SKM-1 (cell line): ENCODE measurements around the gene MBP.

Experiments used
- DNase-seq: peaks from one replicate; lab custom pipeline; 2025; ENCODE audit not compliant: unreplicated experiment; lab: John Stamatoyannopoulos, UW

MBP gene

GRCh38 chr18:77132369-77133050 lies at the start of gene MBP:
Gene MBP, minus strand, starts transcription at chr18:77132783. Its CDS starts 27,522 bp downstream, at chr18:77105261.
- no peak for DNase-seq

- no peak for DNase-seq
Measured at GRCh38 chr18:77181950-77182707, 49.5 kb upstream of the MBP start.

- DNase-seq, result no peak
Measured at GRCh38 chr18:77178559-77178958, 46.0 kb upstream of the MBP start.

- no peak for DNase-seq
Measured at GRCh38 chr18:77177009-77177408, 44.4 kb upstream of the MBP start.

- no peak for DNase-seq
Measured at GRCh38 chr18:77173275-77174030, 40.9 kb upstream of the MBP start.

GRCh38 chr18:77170890-77171410 lies 38.4 kb upstream of the MBP start:
- no peak for DNase-seq

GRCh38 chr18:77168811-77169311 lies 36.3 kb upstream of the MBP start:
- DNase-seq, result no peak

GRCh38 chr18:77167251-77167650 lies 34.7 kb upstream of the MBP start:
- no peak for DNase-seq

GRCh38 chr18:77166523-77166922 lies 33.9 kb upstream of the MBP start:
- DNase-seq, result no peak

- no peak for DNase-seq
Measured at GRCh38 chr18:77165503-77166188, 33.1 kb upstream of the MBP start.

GRCh38 chr18:77164763-77165485 lies 32.3 kb upstream of the MBP start:
- DNase-seq, result no peak

GRCh38 chr18:77164026-77164425 lies 31.4 kb upstream of the MBP start:
- no peak for DNase-seq

- DNase-seq, result no peak
Measured at GRCh38 chr18:77162580-77162979, 30.0 kb upstream of the MBP start.

- no peak for DNase-seq
Measured at GRCh38 chr18:77161961-77162360, 29.4 kb upstream of the MBP start.

GRCh38 chr18:77161383-77161782 lies 28.8 kb upstream of the MBP start:
- no peak for DNase-seq

- DNase-seq, result peak; percentile 39
Measured at GRCh38 chr18:77160515-77160914, 27.9 kb upstream of the MBP start.

- no peak for DNase-seq
Measured at GRCh38 chr18:77157312-77157711, 24.7 kb upstream of the MBP start.

- DNase-seq, result no peak
Measured at GRCh38 chr18:77155031-77155430, 22.4 kb upstream of the MBP start.

- no peak for DNase-seq
Measured at GRCh38 chr18:77153404-77153803, 20.8 kb upstream of the MBP start.
